ENCODE results near the gene ATG4A.

The ATG4A gene

GRCh38 chrX:108163333-108164082, 71.9 kb downstream of the ATG4A start:
- Histone ChIP-seq H4K91ac (ENCODE audit: low read length) (no peak overlapping the region), H3K14ac (ENCODE audit: low read length in 2 of 2) (no peak overlapping the region), H2BK120ac (ENCODE audit: low read depth, low read length) (no peak overlapping the region), H3K18ac (ENCODE audit: low read depth in 1 of 2, low read length in 2 of 2) (no peak overlapping the region), H2AFZ (ENCODE audit: low read depth, low read length) (no peak overlapping the region), H3K36me3 (ENCODE audit: control insufficient read depth in 1 of 2, insufficient read depth in 2 of 2, low read depth in 1 of 2, low read length in 2 of 2) (no peaks in the 10 kb centered on the region), H3K4me1 (ENCODE audit: control insufficient read depth, insufficient read depth, low read depth, low read length) (peaks cover 4% of the 10 kb centered on the region), H3K23ac (ENCODE audit: low read length in 2 of 2) (no peak overlapping the region), H3K9ac (ENCODE audit: low read length) (no peak overlapping the region), H2AK5ac (ENCODE audit: low read length, severe bottlenecking) (no peak overlapping the region), H3K9me3 (ENCODE audit: control insufficient read depth, low read length) (no peaks in the 10 kb centered on the region), H3K4me2 (ENCODE audit: low read length, poor library complexity, severe bottlenecking) (no peak overlapping the region), H3K4me3 (ENCODE audit: insufficient read depth in 1 of 2, low read depth in 1 of 2, low read length in 2 of 2) (no peak overlapping the region), H2BK5ac (ENCODE audit: low read depth, low read length, poor library complexity, severe bottlenecking) (no peak overlapping the region), H3K4ac (ENCODE audit: low read depth in 1 of 2, low read length in 2 of 2) (no peak overlapping the region), H3K79me1 (replicated peaks; ENCODE audit: low read length, poor library complexity, severe bottlenecking) (no peaks in the 10 kb centered on the region), H2BK15ac (ENCODE audit: low read depth, poor library complexity, severe bottlenecking) (no peak overlapping the region), H3K27me3 (ENCODE audit: control insufficient read depth in 1 of 2, insufficient read depth in 1 of 2, low read length in 2 of 2) (peaks cover 0 to 30% of the 10 kb centered on the region in 2 experiments), H4K8ac (ENCODE audit: low read length) (no peak overlapping the region), H3K27ac (ENCODE audit: low read length, poor library complexity, severe bottlenecking) (no peak overlapping the region), H2BK12ac (ENCODE audit: low read length in 2 of 2) (no peak overlapping the region)
- DNase-seq, result no peak
- WGBS, result 90% methylated on average over 4 of the region's 7 CpGs

GRCh38 chrX:108165383-108166111, 74.0 kb downstream of the ATG4A start:
- Histone ChIP-seq H3K9ac (ENCODE audit: low read length) (peak overlapping the region; percentile 37), H3K27ac (ENCODE audit: low read length, poor library complexity, severe bottlenecking) (no peak overlapping the region), H2AFZ (ENCODE audit: low read depth, low read length) (no peak overlapping the region), H2BK12ac (ENCODE audit: low read length in 2 of 2) (no peak overlapping the region), H2BK5ac (ENCODE audit: low read depth, low read length, poor library complexity, severe bottlenecking) (no peak overlapping the region), H3K4me3 (ENCODE audit: insufficient read depth in 1 of 2, low read depth in 1 of 2, low read length in 2 of 2) (no peak overlapping the region), H3K4me1 (ENCODE audit: control insufficient read depth, insufficient read depth, low read depth, low read length) (peaks cover 1% of the 10 kb centered on the region), H3K27me3 (ENCODE audit: control insufficient read depth in 1 of 2, insufficient read depth in 1 of 2, low read length in 2 of 2) (peaks cover 0 to 29% of the 10 kb centered on the region in 2 experiments), H3K18ac (ENCODE audit: low read depth in 1 of 2, low read length in 2 of 2) (peak overlapping the region in 1 of 2 experiments; percentile 24), H3K23ac (ENCODE audit: low read length in 2 of 2) (no peak overlapping the region), H3K36me3 (ENCODE audit: control insufficient read depth in 1 of 2, insufficient read depth in 2 of 2, low read depth in 1 of 2, low read length in 2 of 2) (no peaks in the 10 kb centered on the region), H3K4ac (ENCODE audit: low read depth in 1 of 2, low read length in 2 of 2) (no peak overlapping the region), H2BK120ac (ENCODE audit: low read depth, low read length) (no peak overlapping the region), H3K4me2 (ENCODE audit: low read length, poor library complexity, severe bottlenecking) (no peak overlapping the region), H3K79me1 (replicated peaks; ENCODE audit: low read length, poor library complexity, severe bottlenecking) (no peaks in the 10 kb centered on the region), H4K91ac (ENCODE audit: low read length) (no peak overlapping the region), H2BK15ac (ENCODE audit: low read depth, poor library complexity, severe bottlenecking) (no peak overlapping the region), H3K14ac (ENCODE audit: low read length in 2 of 2) (no peak overlapping the region), H3K9me3 (ENCODE audit: control insufficient read depth, low read length) (no peaks in the 10 kb centered on the region), H4K8ac (ENCODE audit: low read length) (peak overlapping the region; percentile 60), H2AK5ac (ENCODE audit: low read length, severe bottlenecking) (no peak overlapping the region)
- WGBS, result 73% methylated on average over 6 of the region's 7 CpGs
- DNase-seq, result peak; percentile 48

- no peaks in the 10 kb centered on the region for H3K9me3 ChIP-seq (ENCODE audit: control insufficient read depth, low read length)
- no peak overlapping the region for H2BK120ac ChIP-seq (ENCODE audit: low read depth, low read length)
- no peak overlapping the region for H2BK15ac ChIP-seq (ENCODE audit: low read depth, poor library complexity, severe bottlenecking)
- no peak overlapping the region for H4K91ac ChIP-seq (ENCODE audit: low read length)
- no peak overlapping the region for H3K27ac ChIP-seq (ENCODE audit: low read length, poor library complexity, severe bottlenecking)
- H3K79me1 ChIP-seq (replicated peaks; ENCODE audit: low read length, poor library complexity, severe bottlenecking), result no peaks in the 10 kb centered on the region
- no peak overlapping the region for H3K4ac ChIP-seq (ENCODE audit: low read depth in 1 of 2, low read length in 2 of 2)
- no peak overlapping the region for H2BK12ac ChIP-seq (ENCODE audit: low read length in 2 of 2)
- H3K4me1 ChIP-seq (ENCODE audit: control insufficient read depth, insufficient read depth, low read depth, low read length), result peaks cover 1% of the 10 kb centered on the region
- H3K23ac ChIP-seq (ENCODE audit: low read length in 2 of 2), result no peak overlapping the region
- H4K8ac ChIP-seq (ENCODE audit: low read length), result no peak overlapping the region
- H3K27me3 ChIP-seq (ENCODE audit: control insufficient read depth in 1 of 2, insufficient read depth in 1 of 2, low read length in 2 of 2), result peaks cover 0 to 39% of the 10 kb centered on the region in 2 experiments
- H2AK5ac ChIP-seq (ENCODE audit: low read length, severe bottlenecking), result no peak overlapping the region
- peak; percentile 32 for DNase-seq
- 92% methylated on average over 2 of the region's 5 CpGs for WGBS
- H2AFZ ChIP-seq (ENCODE audit: low read depth, low read length), result no peak overlapping the region
- no peak overlapping the region for H3K14ac ChIP-seq (ENCODE audit: low read length in 2 of 2)
- no peak overlapping the region for H3K18ac ChIP-seq (ENCODE audit: low read depth in 1 of 2, low read length in 2 of 2)
- no peak overlapping the region for H3K4me2 ChIP-seq (ENCODE audit: low read length, poor library complexity, severe bottlenecking)
- no peak overlapping the region for H2BK5ac ChIP-seq (ENCODE audit: low read depth, low read length, poor library complexity, severe bottlenecking)
- no peaks in the 10 kb centered on the region for H3K36me3 ChIP-seq (ENCODE audit: control insufficient read depth in 1 of 2, insufficient read depth in 2 of 2, low read depth in 1 of 2, low read length in 2 of 2)
- H3K9ac ChIP-seq (ENCODE audit: low read length), result no peak overlapping the region
- no peak overlapping the region for H3K4me3 ChIP-seq (ENCODE audit: insufficient read depth in 1 of 2, low read depth in 1 of 2, low read length in 2 of 2)
These were observed 75.8 kb downstream of the ATG4A start for GRCh38 chrX:108167211-108167872.
